GM12878 (cell line): Measurements from ENCODE around the gene EFCAB9. TPM values are rescaled to one million over a fixed set of nuclear protein-coding genes. Genes with fewer than 3 reads are reported as not detected.

Experiments used
- IRF5 ChIP-seq: fragments of 450-650 bp; IDR thresholded peaks from 2 replicates; pipeline ENCODE4 v1.6.1; 2017; ENCODE audit warnings: borderline replicate concordance
- MEF2B ChIP-seq: fragments of 450-650 bp; IDR thresholded peaks from 2 replicates; pipeline ENCODE4 v1.6.1; 2018; ENCODE audit warnings: mild to moderate bottlenecking, moderate library complexity; ENCODE audit not compliant: partially characterized antibody, poor library complexity, severe bottlenecking
- polyA plus RNA-seq, 11 experiments: library from polyadenylated mRNA; depleted of rRNA in 4 of 11; unstranded in 6 of 11; stranded (reverse) in 5 of 11; fragments of >200 nt; fragmentation: Nextera tagmentation in 4 of 11; fragmentation: Illumina TruSeq in 1 of 11; extraction: Ambion mirVana in 4 of 11; extraction: Trizol in 1 of 11; gene quantifications; 1 replicate in 1 of 11; 2 replicates in 10 of 11; pipeline versions ENCODE4 v1.2.1 to v1.2.3, GENCODE V29; 2011 to 2016; ENCODE audit warnings: inconsistent platforms in 2 of 11, missing spikeins in 2 of 11, low read depth in 1 of 11
- total RNA-seq, 4 experiments: library from RNA; depleted of rRNA in 3 of 4; stranded (reverse); fragments of >200 nt in 3 of 4; fragmentation: Illumina TruSeq in 1 of 4; extraction: Trizol in 1 of 4; gene quantifications; 2 replicates each; pipeline versions ENCODE4 v1.2.1 to v1.2.3, GENCODE V29; 2013 to 2021
- TF ChIP-seq, protein P1 (sequence below): IDR thresholded peaks from 2 replicates; pipeline ENCODE4 v1.6.1; 2012; ENCODE audit warnings: improper control_type of control experiment, low read depth, low read length; ENCODE audit not compliant: insufficient replicate concordance

Gene EFCAB9
- total and polyA plus RNA-seq, 10 of the 15 experiments (the other 5 are each of a cell fraction or from before 2014, with no cell fraction given) = 0.73 TPM; not detected in 9

GRCh38 chr5:172144291-172144815 is 49.6 kb upstream of the EFCAB9 start (continued):
- no peak for TF ChIP-seq IRF5
- TF ChIP-seq, protein P1, sequence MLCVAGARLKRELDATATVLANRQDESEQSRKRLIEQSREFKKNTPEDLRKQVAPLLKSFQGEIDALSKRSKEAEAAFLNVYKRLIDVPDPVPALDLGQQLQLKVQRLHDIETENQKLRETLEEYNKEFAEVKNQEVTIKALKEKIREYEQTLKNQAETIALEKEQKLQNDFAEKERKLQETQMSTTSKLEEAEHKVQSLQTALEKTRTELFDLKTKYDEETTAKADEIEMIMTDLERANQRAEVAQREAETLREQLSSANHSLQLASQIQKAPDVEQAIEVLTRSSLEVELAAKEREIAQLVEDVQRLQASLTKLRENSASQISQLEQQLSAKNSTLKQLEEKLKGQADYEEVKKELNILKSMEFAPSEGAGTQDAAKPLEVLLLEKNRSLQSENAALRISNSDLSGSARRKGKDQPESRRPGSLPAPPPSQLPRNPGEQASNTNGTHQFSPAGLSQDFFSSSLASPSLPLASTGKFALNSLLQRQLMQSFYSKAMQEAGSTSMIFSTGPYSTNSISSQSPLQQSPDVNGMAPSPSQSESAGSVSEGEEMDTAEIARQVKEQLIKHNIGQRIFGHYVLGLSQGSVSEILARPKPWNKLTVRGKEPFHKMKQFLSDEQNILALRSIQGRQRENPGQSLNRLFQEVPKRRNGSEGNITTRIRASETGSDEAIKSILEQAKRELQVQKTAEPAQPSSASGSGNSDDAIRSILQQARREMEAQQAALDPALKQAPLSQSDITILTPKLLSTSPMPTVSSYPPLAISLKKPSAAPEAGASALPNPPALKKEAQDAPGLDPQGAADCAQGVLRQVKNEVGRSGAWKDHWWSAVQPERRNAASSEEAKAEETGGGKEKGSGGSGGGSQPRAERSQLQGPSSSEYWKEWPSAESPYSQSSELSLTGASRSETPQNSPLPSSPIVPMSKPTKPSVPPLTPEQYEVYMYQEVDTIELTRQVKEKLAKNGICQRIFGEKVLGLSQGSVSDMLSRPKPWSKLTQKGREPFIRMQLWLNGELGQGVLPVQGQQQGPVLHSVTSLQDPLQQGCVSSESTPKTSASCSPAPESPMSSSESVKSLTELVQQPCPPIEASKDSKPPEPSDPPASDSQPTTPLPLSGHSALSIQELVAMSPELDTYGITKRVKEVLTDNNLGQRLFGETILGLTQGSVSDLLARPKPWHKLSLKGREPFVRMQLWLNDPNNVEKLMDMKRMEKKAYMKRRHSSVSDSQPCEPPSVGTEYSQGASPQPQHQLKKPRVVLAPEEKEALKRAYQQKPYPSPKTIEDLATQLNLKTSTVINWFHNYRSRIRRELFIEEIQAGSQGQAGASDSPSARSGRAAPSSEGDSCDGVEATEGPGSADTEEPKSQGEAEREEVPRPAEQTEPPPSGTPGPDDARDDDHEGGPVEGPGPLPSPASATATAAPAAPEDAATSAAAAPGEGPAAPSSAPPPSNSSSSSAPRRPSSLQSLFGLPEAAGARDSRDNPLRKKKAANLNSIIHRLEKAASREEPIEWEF = no peak
- peak; percentile 59 for TF ChIP-seq MEF2B
- TF ChIP-seq, all 136 proteins: peak for 2
